ENCODE data around the gene TGIF1. TPM values are rescaled to one million over a fixed set of nuclear protein-coding genes. Genes with fewer than 3 reads are reported as not detected.

Gene TGIF1
- total and polyA plus RNA-seq, 9 of the 15 experiments (the other 6 are each of a cell fraction or from before 2014, with no cell fraction given): 16.1 to 77.7 (median 44.6) TPM

GRCh38 chr18:3456686-3457069, 6.7 kb downstream of the TGIF1 start:
- Histone ChIP-seq H3K4me1 (replicated peaks in 1 of 2; ENCODE audit: control insufficient read depth in 2 of 2, insufficient read depth in 2 of 2, low read length in 2 of 2) (peaks cover 2 to 10% of the 10 kb centered on the region in 2 experiments), H3K9me1 (ENCODE audit: control insufficient read depth, insufficient read depth, low read length) (no peaks in the 10 kb centered on the region), H3K9ac (ENCODE audit: insufficient read depth in 1 of 2, low read depth in 2 of 2, low read length in 2 of 2) (no peak overlapping the region), H3K9me3 (replicated peaks; ENCODE audit: control insufficient read depth, insufficient read depth, low read depth, low read length) (peaks cover 5% of the 10 kb centered on the region; the same call in 1 of the 2 replicates), H3K36me3 (ENCODE audit: control insufficient read depth, insufficient read depth, low read length) (peaks cover 58% of the 10 kb centered on the region), H2AFZ (ENCODE audit: low read depth, low read length) (no peak overlapping the region), H3K27me3 (ENCODE audit: control insufficient read depth in 2 of 2, insufficient read depth in 2 of 2, low read length in 2 of 2) (no peaks in the 10 kb centered on the region), H3K27ac (ENCODE audit: extremely low read depth, low read depth, low read length) (no peak overlapping the region), H4K20me1 (replicated peaks; ENCODE audit: control insufficient read depth, insufficient read depth, low read length) (peaks cover 12% of the 10 kb centered on the region), H3K4me3 (no peak overlapping the region), H3K79me2 (ENCODE audit: control insufficient read depth, insufficient read depth, low read length) (peaks cover 77% of the 10 kb centered on the region), H3K4me2 (ENCODE audit: insufficient read depth, low read length) (no peak overlapping the region)
- ATAC-seq (no peak), FAIRE-seq (no peak), DNase-seq (ENCODE audit: extremely low read depth in 1 of 4, low spot score in 3 of 4) (no peak)
- ChIA-PET CTCF (ENCODE audit: low intra/inter-chr PET ratio) (no interaction called here), POLR2A (interaction anchor here (0.7 to 6.6 kb wide), 7 partner anchors 12 to 192 kb away, joined by 3 to 44 read pairs (median 3); no protein-coding TSS in a partner anchor)
- no TSS peak for BruUV-seq (replicated peaks)
- in situ Hi-C loops (cut with MboI): loop anchor here (10.0 kb wide), 1 partner anchor 522 kb away; no protein-coding TSS in a partner anchor
- intact Hi-C loops (cut with micrococcal nuclease): no loop called here
- 63% methylated on average over 1 of the region's 1 CpG for WGBS (ENCODE audit: insufficient coverage, low coverage, missing lambda C conversion rate)
- TF ChIP-seq ATF3 (IDR thresholded peaks at IDR 0.05): no peak
- TF ChIP-seq ATF3 (CRISPR knock-in tag; conservative IDR thresholded peaks at IDR 0.05): no peak
- TF ChIP-seq ARHGAP35 (IDR thresholded peaks at IDR 0.05; ENCODE audit: partially characterized antibody): no peak
- TF ChIP-seq ZFP91 (CRISPR knock-in tag; IDR thresholded peaks at IDR 0.05): no peak
- no peak for TF ChIP-seq NFE2 (IDR thresholded peaks at IDR 0.05; ENCODE audit: low read depth)
- TF ChIP-seq SMARCA4 (IDR thresholded peaks at IDR 0.05): no peak
- no peak for TF ChIP-seq MLLT1 (IDR thresholded peaks at IDR 0.05)
- TF ChIP-seq ZFP36 (IDR thresholded peaks at IDR 0.05; ENCODE audit: low read depth, low read length, partially characterized antibody): no peak
- no peak for TF ChIP-seq FOXM1 (IDR thresholded peaks at IDR 0.05; ENCODE audit: low read depth)
- TF ChIP-seq FOXM1 (CRISPR knock-in tag; IDR thresholded peaks at IDR 0.05; ENCODE audit: low read depth): no peak
- TF ChIP-seq NEUROD1 (IDR thresholded peaks at IDR 0.05; ENCODE audit: borderline replicate concordance, low read depth, low read length, partially characterized antibody): no peak

All from K562 (cell line).